Fibroblast of mammary gland (primary cell): ENCODE results near the gene CDK18.
"Not testable (repeated sequence)": the region's sequence is repeated elsewhere in the genome, so short reads cannot be mapped to it uniquely, and the experiment has no call there.

Source experiments
- DNase-seq: peaks from one replicate; pipeline ENCODE4 v3.0.0-alpha.2; 2010; ENCODE audit warnings: low read depth
- H3K4me3 ChIP-seq: 2 replicates; pipeline ENCODE4 v1.5.1; 2011; ENCODE audit warnings: low read depth, mild to moderate bottlenecking, low read length, moderate library complexity; ENCODE audit not compliant: control insufficient read depth
- TF ChIP-seq, protein P1 (sequence below): conservative IDR thresholded peaks from 2 replicates; pipeline ENCODE4 v1.5.1; 2011; ENCODE audit warnings: low read depth, low read length, inconsistent platforms; ENCODE audit not compliant: control insufficient read depth, insufficient read depth

CDK18 gene

DNA sequence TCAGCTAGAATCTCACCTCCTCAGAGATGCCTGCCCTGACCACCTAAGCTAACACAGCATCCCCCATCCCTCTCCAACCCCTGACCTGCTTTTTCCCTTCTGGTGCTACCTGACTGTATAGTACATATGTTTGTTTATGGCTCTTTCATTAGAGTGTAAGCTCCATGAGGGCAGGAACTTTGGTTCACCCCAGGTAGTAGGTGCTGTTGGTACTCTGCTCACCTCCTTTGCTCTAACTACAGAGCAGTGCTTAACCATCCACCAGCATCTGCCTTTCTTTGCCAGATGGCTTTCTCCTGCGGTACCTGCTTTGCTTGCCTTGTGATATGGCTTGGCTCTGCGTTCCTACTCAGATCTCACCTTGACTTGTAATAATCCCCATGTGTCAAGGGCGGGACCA is 29.9 kb upstream of the CDK18 start:
- no peak for DNase-seq
- no peak overlapping the region for H3K4me3 ChIP-seq
- TF ChIP-seq, protein P1, sequence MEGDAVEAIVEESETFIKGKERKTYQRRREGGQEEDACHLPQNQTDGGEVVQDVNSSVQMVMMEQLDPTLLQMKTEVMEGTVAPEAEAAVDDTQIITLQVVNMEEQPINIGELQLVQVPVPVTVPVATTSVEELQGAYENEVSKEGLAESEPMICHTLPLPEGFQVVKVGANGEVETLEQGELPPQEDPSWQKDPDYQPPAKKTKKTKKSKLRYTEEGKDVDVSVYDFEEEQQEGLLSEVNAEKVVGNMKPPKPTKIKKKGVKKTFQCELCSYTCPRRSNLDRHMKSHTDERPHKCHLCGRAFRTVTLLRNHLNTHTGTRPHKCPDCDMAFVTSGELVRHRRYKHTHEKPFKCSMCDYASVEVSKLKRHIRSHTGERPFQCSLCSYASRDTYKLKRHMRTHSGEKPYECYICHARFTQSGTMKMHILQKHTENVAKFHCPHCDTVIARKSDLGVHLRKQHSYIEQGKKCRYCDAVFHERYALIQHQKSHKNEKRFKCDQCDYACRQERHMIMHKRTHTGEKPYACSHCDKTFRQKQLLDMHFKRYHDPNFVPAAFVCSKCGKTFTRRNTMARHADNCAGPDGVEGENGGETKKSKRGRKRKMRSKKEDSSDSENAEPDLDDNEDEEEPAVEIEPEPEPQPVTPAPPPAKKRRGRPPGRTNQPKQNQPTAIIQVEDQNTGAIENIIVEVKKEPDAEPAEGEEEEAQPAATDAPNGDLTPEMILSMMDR = no peak

DNA sequence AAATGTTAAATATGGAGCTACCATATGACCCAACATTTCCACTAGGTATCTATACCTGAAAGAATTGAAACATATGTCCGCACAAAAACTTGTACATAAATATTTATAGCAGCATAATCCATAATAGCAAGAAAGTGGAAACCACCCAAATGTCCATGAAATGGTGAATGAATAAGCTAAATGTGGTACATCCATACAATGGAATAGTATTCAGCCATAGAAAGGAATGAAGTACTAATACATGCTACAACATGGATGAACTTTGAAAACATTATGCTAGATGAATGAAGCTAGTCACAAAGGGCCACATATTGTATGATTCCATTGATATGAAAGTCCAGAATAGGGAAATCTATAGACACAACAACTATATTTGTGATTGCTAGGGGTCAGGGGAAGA is 28.6 kb upstream of the CDK18 start:
- no peak overlapping the region for H3K4me3 ChIP-seq
- DNase-seq = no peak
- TF ChIP-seq, protein P1 = no peak

DNA sequence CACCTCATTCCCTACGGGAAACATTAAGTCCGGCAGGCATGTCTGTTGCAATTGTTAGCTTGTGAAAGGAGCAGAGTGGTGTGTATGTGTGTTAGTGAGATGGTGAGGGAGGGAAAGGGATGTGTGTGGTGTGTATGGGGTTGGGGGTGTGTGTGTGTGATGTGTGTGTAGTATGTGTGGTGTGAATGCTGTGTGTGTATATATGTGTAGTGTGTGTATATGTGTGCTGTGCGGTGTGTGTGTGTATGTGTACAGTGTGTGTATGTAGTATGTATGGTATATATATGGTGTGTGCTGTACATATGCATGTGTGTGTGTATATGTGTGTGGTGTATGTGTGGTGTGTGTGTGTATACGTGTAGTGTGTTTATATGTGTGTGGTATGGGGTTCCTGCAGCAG is 27.8 kb upstream of the CDK18 start:
- DNase-seq = no peak

DNA sequence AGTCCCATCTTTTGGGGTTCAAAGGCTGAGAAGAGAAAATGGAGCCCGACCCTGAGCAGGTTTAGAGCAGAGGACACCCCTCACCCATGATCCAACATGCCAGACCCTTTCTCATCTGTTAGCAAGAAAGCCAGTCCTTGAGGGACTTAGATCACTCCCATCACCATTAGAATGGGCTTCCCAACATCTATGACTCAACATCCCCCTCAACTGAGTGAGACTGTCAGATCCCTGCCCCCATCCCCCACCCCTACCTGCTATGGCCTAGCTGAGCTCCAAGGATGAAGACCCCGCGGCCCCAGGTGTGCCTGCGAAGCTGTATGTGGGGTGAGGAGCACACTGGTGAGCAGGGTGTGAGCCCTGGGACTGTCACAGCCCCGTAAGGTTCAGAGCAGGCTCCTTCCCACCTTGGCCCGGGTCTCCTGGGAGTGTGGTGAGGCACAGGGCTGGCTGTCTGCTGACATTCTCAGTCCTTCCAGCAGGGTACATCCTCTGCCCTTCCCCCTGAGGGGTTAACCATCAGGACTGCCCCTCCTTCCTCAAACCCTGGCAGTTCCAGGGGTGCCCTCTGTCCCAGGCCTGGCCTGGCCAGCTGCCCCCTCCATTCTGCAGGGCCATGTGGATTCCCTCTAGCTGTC is 27.2 kb upstream of the CDK18 start:
- DNase-seq = no peak
- no peak overlapping the region for H3K4me3 ChIP-seq
- TF ChIP-seq, protein P1 = no peak

More for the DNA sequence above, 27.8 kb upstream of the CDK18 start:
- no peak overlapping the region for H3K4me3 ChIP-seq
- TF ChIP-seq, protein P1 = no peak

DNA sequence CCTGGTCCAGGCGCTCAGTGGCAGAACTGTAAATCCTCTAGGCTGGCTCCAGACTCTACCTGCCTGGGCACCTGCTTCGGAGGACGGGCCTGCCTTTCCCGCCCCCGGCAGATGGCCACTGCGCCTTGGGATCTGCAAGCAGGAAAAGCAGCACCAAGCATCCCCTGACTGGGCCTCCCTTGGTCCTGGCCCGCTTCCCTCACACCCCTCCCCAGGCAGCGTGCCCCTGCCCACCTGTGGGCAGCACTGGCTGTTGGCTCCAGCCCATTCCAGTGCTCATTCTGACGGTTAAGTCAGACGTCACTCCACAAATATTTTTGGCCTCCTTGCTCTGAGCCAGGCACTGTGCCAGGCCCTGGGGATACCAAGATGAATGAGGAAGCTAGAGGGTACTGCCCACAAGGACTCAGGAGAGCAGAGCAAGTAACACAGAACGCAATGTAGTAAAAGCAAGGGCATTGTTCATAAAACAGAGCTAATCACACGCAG is 26.7 kb upstream of the CDK18 start:
- TF ChIP-seq, protein P1 = no peak
- no peak overlapping the region for H3K4me3 ChIP-seq
- peak; percentile 30 for DNase-seq

DNA sequence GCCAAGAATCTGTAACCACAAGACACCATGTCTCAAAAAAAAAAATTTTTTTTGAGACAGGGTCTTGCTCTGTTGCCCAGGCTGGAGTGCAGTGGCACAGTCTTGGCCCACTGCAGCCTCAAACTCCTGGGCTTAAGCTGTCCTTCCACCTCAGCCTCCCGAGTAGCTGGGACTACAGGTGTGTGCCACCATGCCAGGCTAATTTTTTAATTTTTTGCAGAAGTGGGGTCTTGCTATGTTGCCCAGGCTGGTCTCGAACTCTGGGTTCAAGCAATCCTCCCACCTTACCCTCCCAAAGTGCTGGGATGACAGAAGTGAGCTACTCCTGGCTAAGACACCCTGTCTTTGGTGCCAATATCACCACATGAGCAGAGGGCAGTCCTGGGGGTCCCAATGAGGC is 25.5 kb upstream of the CDK18 start:
- not testable (repeated sequence) for H3K4me3 ChIP-seq, DNase-seq

DNA sequence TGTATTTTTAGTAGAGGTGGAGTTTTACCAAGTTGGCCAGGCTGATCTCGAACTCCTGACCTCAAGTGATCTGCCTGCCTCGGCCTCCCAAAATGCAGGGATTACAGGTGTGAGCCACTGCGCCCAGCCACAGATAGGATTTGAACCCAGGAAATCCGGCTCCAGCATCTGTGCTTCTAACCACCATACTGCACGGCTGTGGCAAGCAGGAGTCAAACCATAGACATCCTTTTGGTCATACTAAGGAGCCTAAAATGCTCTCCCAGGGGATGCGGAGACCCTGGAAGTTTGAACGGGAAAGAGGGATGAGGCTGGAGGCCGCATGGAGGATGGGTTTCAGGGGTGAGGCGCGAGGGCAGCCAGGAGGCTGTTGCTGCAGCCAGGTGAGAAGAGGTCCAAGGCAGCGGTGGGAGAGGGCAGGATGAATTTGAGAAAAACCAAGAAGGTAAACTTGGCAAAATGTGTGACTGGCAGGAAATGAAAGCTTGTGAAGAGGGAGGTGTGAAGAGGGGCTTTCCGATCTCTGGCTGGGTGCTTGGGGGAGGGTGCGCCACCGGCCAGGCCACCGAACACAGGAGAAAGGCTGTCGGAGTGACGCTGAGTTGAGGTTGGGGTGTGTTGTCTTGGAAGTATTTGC is 24.0 kb upstream of the CDK18 start:
- DNase-seq = no peak
- TF ChIP-seq, protein P1 = no peak
- no peak overlapping the region for H3K4me3 ChIP-seq
